Tibial nerve (tissue), 4 donors: ENCODE data around the gene WDR37. TPM values are rescaled to one million over a fixed set of nuclear protein-coding genes. Genes with fewer than 3 reads are reported as not detected.

Experiments
- DNase-seq, 2 donors: peaks; one replicate each; pipeline ENCODE4 v3.0.0-alpha.2; 2019; ENCODE audit warnings: low spot score in 2 of 2
- H3K27ac ChIP-seq, 4 donors: fragments of 200-600 bp; sonication (generic) in 3 of 4; one replicate each; pipeline ENCODE4 v1.5.1; 2017 to 2019; ENCODE audit warnings: mild to moderate bottlenecking in 1 of 4
- H3K27me3 ChIP-seq, 2 donors: fragments of 200-600 bp; sonication (generic) in 1 of 2; one replicate each; pipeline versions ENCODE4 v1.5.1 to v1.6.0; 2017 to 2019
- H3K36me3 ChIP-seq, 3 donors: fragments of 200-600 bp; sonication (generic); one replicate each; pipeline ENCODE4 v1.5.1; 2018 to 2019
- H3K4me1 ChIP-seq, 4 donors: fragments of 200-600 bp; sonication (generic) in 3 of 4; one replicate each; pipeline ENCODE4 v1.5.1; 2017 to 2019
- H3K4me3 ChIP-seq, 4 donors: fragments of 200-600 bp; sonication (generic) in 3 of 4; one replicate each; pipeline ENCODE4 v1.5.1; 2017 to 2019; ENCODE audit warnings: mild to moderate bottlenecking in 1 of 4, moderate library complexity in 1 of 4
- H3K9me3 ChIP-seq, 4 donors: fragments of 200-600 bp; sonication (generic) in 3 of 4; one replicate each; pipeline ENCODE4 v1.5.1; 2017 to 2019
- EP300 ChIP-seq, 2 donors: sonication (generic); formaldehyde crosslinking; IDR thresholded peaks; one replicate each; pipeline ENCODE4 v1.6.1; 2017; ENCODE audit warnings: antibody characterized with exemption in 2 of 2, mild to moderate bottlenecking in 1 of 2
- POLR2A ChIP-seq, 2 donors: fragments of 450-650 bp; IDR thresholded peaks; one replicate each; pipeline ENCODE4 v1.6.1; 2017; ENCODE audit warnings: antibody characterized with exemption in 2 of 2, mild to moderate bottlenecking in 2 of 2, moderate library complexity in 2 of 2
- WGBS, 2 donors: methylation state at CpG; one replicate each; pipeline ENCODE4 v1.1.5; 2018; 5-methylcytosine and 5-hydroxymethylcytosine counted together
- total RNA-seq, 4 donors: library from RNA; depleted of rRNA; stranded (reverse); fragments of >200 nt; gene quantifications; one replicate each; pipeline ENCODE4 v1.1.0, GENCODE V29; 2016
- TF ChIP-seq, protein P1 (sequence below), 5 experiments: fragments of 200-600 bp in 3 of 5; fragments of 450-650 bp in 2 of 5; sonication (generic) in 3 of 5; IDR thresholded peaks; one replicate each; pipeline ENCODE4 v1.5.1; 2016 to 2019; ENCODE audit warnings: antibody characterized with exemption in 5 of 5, mild to moderate bottlenecking in 3 of 5, moderate library complexity in 2 of 5

Gene WDR37
- total RNA-seq, 4 donors from 2014 or later = 9.6 to 14.4 (median 12.9) TPM

DNA sequence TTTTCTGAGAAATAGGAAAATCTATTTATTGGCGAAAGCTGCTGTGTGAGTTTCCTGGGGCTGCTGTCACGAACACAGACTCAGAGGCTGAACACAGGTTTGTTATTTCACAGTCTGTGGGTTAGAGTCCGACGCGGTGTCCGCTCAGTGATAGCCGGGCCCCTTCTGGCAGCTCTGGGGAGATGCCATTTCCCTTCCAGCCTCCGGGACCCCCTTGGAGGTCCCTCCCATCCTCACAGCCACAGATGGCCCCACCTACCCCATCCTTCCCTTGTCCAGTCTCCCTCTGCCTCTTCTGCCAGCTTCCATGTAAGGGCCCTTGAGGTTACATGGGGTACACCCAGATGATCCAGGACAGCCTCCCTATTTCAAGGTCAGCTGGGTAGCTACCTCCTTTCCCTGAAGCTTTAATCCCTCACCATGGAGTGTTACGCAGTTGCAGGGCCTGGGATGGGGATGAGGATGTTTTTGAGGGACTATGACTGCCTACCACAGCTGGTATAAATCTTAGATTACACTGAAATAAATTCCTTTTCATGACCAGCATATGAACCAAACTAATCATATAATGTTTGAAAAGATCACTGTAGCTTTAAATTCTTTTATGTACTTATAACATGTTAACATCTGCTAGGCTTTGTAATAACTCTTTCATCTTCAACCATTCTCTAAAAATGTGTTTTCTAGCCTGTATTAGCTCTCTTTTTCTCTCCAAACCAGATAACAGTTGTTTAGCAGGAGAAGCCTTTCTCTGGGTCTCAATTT, 98.5 kb downstream of the WDR37 start:
- Histone ChIP-seq H3K4me3 (no peak overlapping the region), H3K27ac (no peak overlapping the region), H3K9me3 (no peaks in the 10 kb centered on the region), H3K4me1 (no peaks in the 10 kb centered on the region), H3K36me3 (no peaks in the 10 kb centered on the region), H3K27me3 (no peaks in the 10 kb centered on the region)
- WGBS, 2 donors = 73 to 79% methylated on average over 9 of the region's 9 CpGs
- no peak for TF ChIP-seq POLR2A (IDR thresholded peaks at IDR 0.05)
- TF ChIP-seq EP300 (IDR thresholded peaks at IDR 0.05) = no peak
- TF ChIP-seq, protein P1, sequence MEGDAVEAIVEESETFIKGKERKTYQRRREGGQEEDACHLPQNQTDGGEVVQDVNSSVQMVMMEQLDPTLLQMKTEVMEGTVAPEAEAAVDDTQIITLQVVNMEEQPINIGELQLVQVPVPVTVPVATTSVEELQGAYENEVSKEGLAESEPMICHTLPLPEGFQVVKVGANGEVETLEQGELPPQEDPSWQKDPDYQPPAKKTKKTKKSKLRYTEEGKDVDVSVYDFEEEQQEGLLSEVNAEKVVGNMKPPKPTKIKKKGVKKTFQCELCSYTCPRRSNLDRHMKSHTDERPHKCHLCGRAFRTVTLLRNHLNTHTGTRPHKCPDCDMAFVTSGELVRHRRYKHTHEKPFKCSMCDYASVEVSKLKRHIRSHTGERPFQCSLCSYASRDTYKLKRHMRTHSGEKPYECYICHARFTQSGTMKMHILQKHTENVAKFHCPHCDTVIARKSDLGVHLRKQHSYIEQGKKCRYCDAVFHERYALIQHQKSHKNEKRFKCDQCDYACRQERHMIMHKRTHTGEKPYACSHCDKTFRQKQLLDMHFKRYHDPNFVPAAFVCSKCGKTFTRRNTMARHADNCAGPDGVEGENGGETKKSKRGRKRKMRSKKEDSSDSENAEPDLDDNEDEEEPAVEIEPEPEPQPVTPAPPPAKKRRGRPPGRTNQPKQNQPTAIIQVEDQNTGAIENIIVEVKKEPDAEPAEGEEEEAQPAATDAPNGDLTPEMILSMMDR (IDR thresholded peaks at IDR 0.05) = no peak
- no peak for DNase-seq

DNA sequence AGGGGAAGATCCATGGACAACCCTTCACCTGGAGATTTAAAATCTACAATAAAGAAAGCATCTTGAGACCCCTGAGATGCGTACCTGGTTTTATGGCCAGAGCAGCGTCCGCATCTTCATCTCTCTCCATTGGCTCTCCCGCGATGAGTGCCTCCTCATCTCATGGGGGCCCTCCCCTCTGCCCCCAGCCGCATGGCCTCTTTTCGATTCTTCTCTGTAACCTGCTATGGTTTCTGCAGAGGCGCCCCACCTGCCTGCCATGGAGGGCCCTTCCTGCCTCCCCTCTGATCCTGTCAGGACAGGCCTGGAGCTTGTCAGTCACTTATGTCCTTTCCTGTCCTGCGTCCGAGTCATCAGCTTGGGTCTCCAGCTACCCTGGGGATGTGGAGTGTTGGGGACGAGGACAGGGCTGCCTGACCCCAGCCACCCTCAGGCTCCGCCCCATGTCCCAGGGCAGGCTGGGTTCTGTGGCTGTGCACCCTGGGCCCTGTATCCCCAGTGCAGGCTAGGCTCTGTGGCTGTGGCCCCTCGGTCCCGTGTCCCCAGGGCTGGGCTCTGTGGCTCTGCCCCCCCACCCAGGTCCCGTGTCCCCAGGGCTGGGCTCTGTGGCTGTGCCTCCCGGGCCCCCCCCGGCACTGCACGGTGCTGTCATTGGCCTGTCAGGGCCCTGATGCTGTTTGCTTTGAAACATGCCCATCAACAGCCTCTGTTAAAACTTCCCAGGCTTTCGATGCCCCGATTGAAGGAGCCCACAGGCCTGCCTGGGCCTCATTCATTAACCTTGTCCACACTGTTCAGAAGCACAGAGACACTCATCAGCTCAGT, 99.8 kb downstream of the WDR37 start:
- TF ChIP-seq POLR2A (IDR thresholded peaks at IDR 0.05) (no peak), EP300 (IDR thresholded peaks at IDR 0.05) (no peak)
- TF ChIP-seq, protein P1 (IDR thresholded peaks at IDR 0.05) = no peak
- Histone ChIP-seq H3K4me1 (no peaks in the 10 kb centered on the region), H3K4me3 (no peak overlapping the region), H3K27ac (no peak overlapping the region), H3K27me3 (no peaks in the 10 kb centered on the region), H3K36me3 (no peaks in the 10 kb centered on the region), H3K9me3 (no peaks in the 10 kb centered on the region)
- no peak for DNase-seq
- 86 to 88% methylated on average over 16 to 19 of the region's 20 CpGs for WGBS, 2 donors

DNA sequence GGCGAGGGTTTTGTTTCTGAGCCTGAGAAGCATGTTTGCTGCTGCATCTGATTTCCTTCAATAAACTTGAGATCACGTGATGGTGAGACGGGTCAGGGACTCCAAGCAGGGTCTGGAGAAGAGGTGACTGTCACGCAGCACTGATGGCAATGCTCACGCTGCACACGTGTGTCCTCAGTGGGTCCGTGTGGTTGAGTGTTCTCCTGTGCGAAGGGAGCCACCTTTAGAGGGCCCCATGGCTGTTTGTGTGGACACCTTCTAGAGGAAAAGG, 100.4 kb downstream of the WDR37 start:
- 74 to 83% methylated on average over 8 of the region's 8 CpGs for WGBS, 2 donors
- no peaks in the 10 kb centered on the region for H3K36me3 ChIP-seq
- H3K4me1 ChIP-seq = no peaks in the 10 kb centered on the region
- no peak overlapping the region for H3K4me3 ChIP-seq
- no peaks in the 10 kb centered on the region for H3K27me3 ChIP-seq
- TF ChIP-seq, protein P1 (IDR thresholded peaks at IDR 0.05) = no peak
- no peaks in the 10 kb centered on the region for H3K9me3 ChIP-seq
- DNase-seq = no peak
- H3K27ac ChIP-seq = no peak overlapping the region

DNA sequence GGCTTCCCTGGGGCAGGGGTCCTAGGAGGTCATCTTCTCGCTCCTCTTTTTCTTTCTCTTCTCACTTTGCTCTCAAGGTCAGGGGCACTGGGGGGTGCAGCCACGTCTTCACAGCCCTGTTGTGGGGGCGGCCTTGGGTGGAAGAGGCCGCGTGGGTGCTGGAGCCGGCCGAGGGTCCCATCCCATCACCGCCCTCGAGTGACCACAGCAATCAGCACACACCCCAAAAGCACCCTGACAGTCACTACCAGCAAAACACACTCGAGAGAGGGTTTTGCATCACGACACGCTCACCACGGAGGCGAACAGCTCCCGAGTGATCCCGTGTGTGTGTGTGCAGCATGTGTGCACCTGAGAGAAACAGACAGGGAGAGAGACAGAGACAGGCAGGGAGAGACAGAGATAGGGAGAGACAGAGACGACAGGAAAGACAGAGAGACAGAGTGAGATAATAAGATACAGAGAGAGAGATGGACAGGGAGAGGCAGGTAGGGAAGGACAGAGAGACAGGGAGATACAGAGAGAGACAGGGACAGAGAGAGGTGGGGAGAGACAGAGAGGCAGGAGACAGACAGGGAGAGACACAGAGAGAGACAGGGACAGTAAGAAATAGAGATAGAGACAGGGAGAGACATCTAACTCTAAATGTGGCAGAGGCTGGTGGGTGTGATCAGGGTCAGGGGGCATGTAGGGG, 100.9 kb downstream of the WDR37 start:
- no peak for DNase-seq
- WGBS, 2 donors = 78 to 80% methylated on average over 17 of the region's 17 CpGs

More for the DNA sequence above, 100.9 kb downstream of the WDR37 start:
- Histone ChIP-seq H3K36me3 (no peaks in the 10 kb centered on the region), H3K4me3 (no peak overlapping the region), H3K27me3 (no peaks in the 10 kb centered on the region), H3K27ac (no peak overlapping the region), H3K4me1 (no peaks in the 10 kb centered on the region), H3K9me3 (no peaks in the 10 kb centered on the region)
- TF ChIP-seq, protein P1 (IDR thresholded peaks at IDR 0.05) = no peak
- TF ChIP-seq EP300 (IDR thresholded peaks at IDR 0.05) (no peak), POLR2A (IDR thresholded peaks at IDR 0.05) (no peak)
